Activated CD4-positive, alpha-beta memory T cell treated with anti-CD3 and anti-CD28 coated beads, Interleukin-2, amount 10 ng/mL, durations not matched to agents 7 days and 5 days (primary cell): ENCODE results near the gene ZNF860. TPM values are rescaled to one million over a fixed set of nuclear protein-coding genes. Genes with fewer than 3 reads are reported as not detected.
"Not testable (repeated sequence)": the region's sequence is repeated elsewhere in the genome, so short reads cannot be mapped to it uniquely, and the experiment has no call there.

Experiments used
- CTCF ChIA-PET: fragments of 350-600 bp; sonication (Branson Sonifier 250); formaldehyde crosslinking; loops from one replicate; lab custom pipeline; 2021; ENCODE audit warnings: antibody characterized with exemption, inconsistent platforms; lab: Charles Lee
- POLR2A ChIA-PET: fragments of 350-600 bp; sonication (Branson Sonifier 250); formaldehyde crosslinking; loops from one replicate; lab custom pipeline; 2021; ENCODE audit warnings: antibody characterized with exemption; lab: Charles Lee
- DNase-seq: peaks from one replicate; pipeline ENCODE4 v3.0.0-alpha.2; 2020
- H3K27ac Mint-ChIP-seq: one replicate; pipeline ENCODE4 v1.8.0; 2021; ENCODE audit warnings: mild to moderate bottlenecking, mixed read lengths
- H3K27me3 Mint-ChIP-seq: one replicate; pipeline ENCODE4 v1.8.0; 2021; ENCODE audit warnings: mixed read lengths
- H3K36me3 Mint-ChIP-seq: one replicate; pipeline ENCODE4 v1.8.0; 2021; ENCODE audit warnings: low read depth, mixed read lengths
- H3K4me1 Mint-ChIP-seq: one replicate; pipeline ENCODE4 v1.8.0; 2021; ENCODE audit warnings: mixed read lengths
- H3K4me3 Mint-ChIP-seq: one replicate; pipeline ENCODE4 v1.8.0; 2021; ENCODE audit warnings: mild to moderate bottlenecking, mixed read lengths
- H3K9me3 Mint-ChIP-seq: one replicate; pipeline ENCODE4 v1.8.0; 2021; ENCODE audit warnings: mixed read lengths
- total RNA-seq, 2 experiments: library from RNA; stranded (reverse); gene quantifications; one replicate each; pipeline ENCODE4 v1.2.3, GENCODE V29; 2021

Gene ZNF860
- total RNA-seq, 2 experiments from 2014 or later = 0.08 to 0.13 TPM

DNA sequence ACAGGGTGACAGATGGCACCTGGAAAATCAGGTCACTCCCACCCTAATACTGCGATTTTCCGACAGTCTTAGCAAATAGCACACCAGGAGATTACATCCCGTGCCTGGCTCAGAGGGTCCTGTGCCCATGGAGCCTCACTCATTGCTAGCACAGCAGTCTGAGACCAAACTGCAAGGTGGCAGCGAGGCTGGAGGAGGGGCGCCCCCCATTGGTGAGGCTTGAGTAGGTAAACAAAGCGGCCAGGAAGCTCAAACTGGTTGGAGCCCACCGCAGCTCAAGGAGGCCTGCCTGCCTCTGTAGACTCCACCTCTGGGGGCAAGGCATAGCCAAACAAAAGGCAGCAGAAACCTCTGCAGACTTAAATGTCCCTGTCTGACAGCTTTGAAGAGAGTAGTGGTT, 29.1 kb downstream of the ZNF860 start:
- POLR2A ChIA-PET, DNase-seq, H3K27ac Mint-ChIP-seq, H3K9me3 Mint-ChIP-seq, H3K4me3 Mint-ChIP-seq, H3K4me1 Mint-ChIP-seq, H3K36me3 Mint-ChIP-seq, CTCF ChIA-PET: not testable (repeated sequence)
- peaks cover 21% of the 10 kb centered on the region for H3K27me3 Mint-ChIP-seq

DNA sequence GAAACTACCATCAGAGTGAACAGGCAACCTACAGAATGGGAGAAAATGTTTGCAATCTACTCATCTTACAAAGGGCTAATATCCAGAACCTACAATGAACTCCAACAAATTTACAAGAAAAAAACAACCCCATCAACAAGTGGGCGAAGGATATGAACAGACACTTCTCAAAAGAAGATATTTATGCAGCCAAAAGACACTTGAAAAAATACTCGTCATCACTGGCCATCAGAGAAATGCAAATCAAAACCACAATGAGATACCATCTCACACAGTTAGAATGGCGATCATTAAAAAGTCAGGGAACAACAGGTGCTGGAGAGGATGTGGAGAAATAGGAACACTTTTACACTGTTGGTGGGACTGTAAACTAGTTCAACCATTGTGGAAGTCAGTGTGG, 34.1 kb downstream of the ZNF860 start:
- DNase-seq, H3K9me3 Mint-ChIP-seq, H3K4me3 Mint-ChIP-seq, H3K4me1 Mint-ChIP-seq, POLR2A ChIA-PET, H3K36me3 Mint-ChIP-seq, H3K27ac Mint-ChIP-seq, CTCF ChIA-PET: not testable (repeated sequence)
- H3K27me3 Mint-ChIP-seq = peaks cover 20% of the 10 kb centered on the region

DNA sequence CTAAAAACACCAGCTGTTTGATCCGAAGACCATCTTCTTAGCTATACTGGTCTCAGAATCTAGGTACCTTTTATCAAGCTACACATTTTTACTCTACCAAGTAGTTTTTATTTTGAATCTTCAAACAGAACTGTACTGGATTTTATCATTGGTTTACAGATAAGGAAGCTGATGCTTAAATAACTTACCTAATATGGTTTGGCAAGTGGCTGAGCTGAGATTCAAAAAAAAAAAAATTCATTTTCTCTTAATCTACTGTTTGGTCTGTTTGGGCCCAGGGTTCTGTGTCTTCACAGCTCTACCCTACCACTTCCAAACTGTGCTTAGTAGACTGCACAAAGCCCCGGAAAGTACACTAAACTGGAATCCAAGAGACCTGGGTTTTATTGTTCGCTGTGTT, 35.7 kb downstream of the ZNF860 start:
- Mint-ChIP-seq H3K4me1 (no peaks in the 10 kb centered on the region), H3K9me3 (no peaks in the 10 kb centered on the region), H3K36me3 (no peaks in the 10 kb centered on the region), H3K27ac (no peak overlapping the region), H3K4me3 (no peak overlapping the region), H3K27me3 (peaks cover 17% of the 10 kb centered on the region)
- POLR2A ChIA-PET = no interaction called here
- DNase-seq = no peak
- CTCF ChIA-PET = interaction anchor here (0.7 to 5.0 kb wide), 8 partner anchors 15 to 150 kb away, joined by 3 to 56 read pairs (median 4); partner anchors contain the start of genes OSBPL10 and ZNF860

DNA sequence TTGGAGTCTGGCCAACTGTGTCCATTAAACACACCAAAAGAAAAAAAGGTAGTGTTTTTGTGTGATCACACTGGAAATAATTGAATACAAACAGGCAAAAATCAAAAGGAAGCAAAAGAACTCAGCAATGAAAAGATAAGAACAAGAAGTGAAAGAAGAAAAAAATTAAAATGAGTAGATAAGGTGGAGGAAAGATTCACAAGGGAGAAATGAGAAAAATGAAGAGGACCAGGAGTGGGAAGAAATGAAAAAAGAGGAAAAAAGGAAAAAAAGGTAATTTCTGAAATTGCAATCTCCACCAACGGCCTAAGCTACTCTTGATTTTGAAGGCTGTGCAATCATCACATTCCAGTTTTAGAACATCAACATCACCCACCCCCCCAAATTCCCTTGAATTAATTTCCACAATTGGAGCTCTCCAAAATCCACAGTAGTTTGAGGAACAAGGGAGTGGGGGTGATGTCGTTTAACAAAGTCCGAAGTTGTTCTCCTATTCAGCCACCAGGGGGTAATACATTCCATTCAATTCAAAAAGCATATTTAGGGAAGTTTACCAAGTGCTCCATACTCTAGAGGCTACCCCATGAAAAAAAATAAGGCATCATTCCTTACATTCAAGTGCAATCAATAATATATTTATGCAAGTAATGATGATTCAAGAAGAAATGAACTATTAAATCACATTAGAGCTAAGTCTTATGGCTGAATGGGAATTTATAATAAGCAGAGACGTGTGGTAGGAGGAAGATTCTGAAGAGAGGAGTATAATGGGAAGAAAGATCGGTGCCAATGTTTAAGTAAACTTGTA, 37.4 kb downstream of the ZNF860 start:
- POLR2A ChIA-PET = interaction anchor here (0.7 kb wide), 1 partner anchor 126 kb away, joined by 3 read pairs; no protein-coding TSS in a partner anchor

DNA sequence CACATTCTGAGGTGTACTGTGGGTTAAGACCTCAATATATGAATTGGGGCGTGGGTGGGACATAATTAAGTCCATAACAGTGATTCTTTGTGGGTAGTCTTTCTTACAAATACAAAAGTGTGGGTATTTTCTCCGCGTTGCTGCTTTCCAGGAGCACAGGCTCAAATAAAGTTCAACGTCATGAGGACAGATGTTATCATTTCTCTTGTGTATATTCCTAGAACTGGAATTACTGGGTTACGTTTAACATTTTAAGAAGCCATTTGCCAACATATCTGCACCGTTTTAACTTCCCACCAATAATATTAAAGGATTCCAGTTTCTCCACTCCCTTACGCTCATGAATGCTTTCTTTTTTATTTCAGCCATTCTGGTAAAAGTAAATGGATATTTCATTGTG, 39.6 kb downstream of the ZNF860 start:
- H3K27me3 Mint-ChIP-seq = peaks cover 6% of the 10 kb centered on the region
- no peak overlapping the region for H3K27ac Mint-ChIP-seq
- ChIA-PET POLR2A (no interaction called here), CTCF (interaction anchor here (5.0 kb wide), 1 partner anchor 124 kb away, joined by 56 read pairs; no protein-coding TSS in a partner anchor)
- no peak overlapping the region for H3K4me3 Mint-ChIP-seq
- H3K36me3 Mint-ChIP-seq = no peaks in the 10 kb centered on the region
- no peak for DNase-seq
- no peaks in the 10 kb centered on the region for H3K9me3 Mint-ChIP-seq
- H3K4me1 Mint-ChIP-seq = no peaks in the 10 kb centered on the region

More for the DNA sequence above, 37.4 kb downstream of the ZNF860 start:
- Mint-ChIP-seq H3K4me1 (no peaks in the 10 kb centered on the region), H3K9me3 (no peaks in the 10 kb centered on the region), H3K27ac (no peak overlapping the region), H3K27me3 (peaks cover 10% of the 10 kb centered on the region), H3K36me3 (no peaks in the 10 kb centered on the region), H3K4me3 (no peak overlapping the region)
- DNase-seq = no peak
- CTCF ChIA-PET = interaction anchor here (0.6 to 5.0 kb wide), 15 partner anchors 14 to 364 kb away, joined by 3 to 56 read pairs (median 4); partner anchors contain the start of genes OSBPL10 and ZNF860

DNA sequence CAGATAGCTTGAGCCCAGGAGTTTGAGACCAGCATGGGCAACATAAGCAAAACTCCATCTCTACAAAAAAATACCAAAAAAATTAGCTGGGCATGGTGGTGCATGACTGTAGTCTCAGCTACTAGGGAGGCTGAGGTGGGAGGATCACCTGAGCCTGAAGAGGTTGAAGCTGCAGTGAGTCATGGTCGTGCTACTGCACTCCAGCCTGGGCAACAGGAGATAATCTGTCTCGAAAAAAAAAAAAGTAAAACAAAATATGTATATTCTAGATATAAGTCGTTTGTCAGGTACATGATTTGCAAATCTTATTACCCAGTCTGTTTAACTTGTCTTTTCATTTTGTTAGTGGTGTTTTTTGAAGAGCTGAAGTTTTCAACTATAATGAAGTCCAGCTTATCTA, 40.2 kb downstream of the ZNF860 start:
- no peaks in the 10 kb centered on the region for H3K36me3 Mint-ChIP-seq
- ChIA-PET POLR2A (no interaction called here), CTCF (interaction anchor here (0.7 to 1.3 kb wide), 2 partner anchors 118 to 123 kb away, joined by 3 to 7 read pairs; no protein-coding TSS in a partner anchor)
- no peak for DNase-seq
- H3K4me3 Mint-ChIP-seq = no peak overlapping the region
- H3K27me3 Mint-ChIP-seq = peaks cover 4% of the 10 kb centered on the region
- no peaks in the 10 kb centered on the region for H3K4me1 Mint-ChIP-seq
- no peak overlapping the region for H3K27ac Mint-ChIP-seq
- H3K9me3 Mint-ChIP-seq = no peaks in the 10 kb centered on the region

DNA sequence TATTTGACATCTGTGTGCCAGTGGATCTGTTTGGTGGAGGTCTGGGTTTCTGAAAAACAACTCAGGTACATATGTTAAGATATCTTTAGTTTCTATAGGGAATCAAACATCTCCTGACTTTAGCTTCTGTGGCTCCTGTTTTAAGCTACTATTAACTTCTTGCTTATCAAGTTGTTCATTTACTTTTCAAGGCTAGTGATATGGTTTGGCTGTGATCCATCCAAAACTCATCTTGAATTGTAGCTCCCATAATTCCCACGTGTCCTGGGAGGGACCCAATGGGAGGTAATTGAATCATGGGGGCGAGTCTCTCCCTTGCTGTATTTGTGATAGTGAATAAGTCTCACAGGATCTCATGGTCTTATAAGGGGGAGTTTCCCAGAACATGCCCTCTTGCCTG, 41.4 kb downstream of the ZNF860 start:
- no peak overlapping the region for H3K27ac Mint-ChIP-seq
- no peaks in the 10 kb centered on the region for H3K4me1 Mint-ChIP-seq
- CTCF ChIA-PET = no interaction called here
- DNase-seq = no peak
- H3K4me3 Mint-ChIP-seq = no peak overlapping the region
- no peaks in the 10 kb centered on the region for H3K9me3 Mint-ChIP-seq
- POLR2A ChIA-PET = no interaction called here
- H3K36me3 Mint-ChIP-seq = no peaks in the 10 kb centered on the region
- H3K27me3 Mint-ChIP-seq = peaks cover 5% of the 10 kb centered on the region

DNA sequence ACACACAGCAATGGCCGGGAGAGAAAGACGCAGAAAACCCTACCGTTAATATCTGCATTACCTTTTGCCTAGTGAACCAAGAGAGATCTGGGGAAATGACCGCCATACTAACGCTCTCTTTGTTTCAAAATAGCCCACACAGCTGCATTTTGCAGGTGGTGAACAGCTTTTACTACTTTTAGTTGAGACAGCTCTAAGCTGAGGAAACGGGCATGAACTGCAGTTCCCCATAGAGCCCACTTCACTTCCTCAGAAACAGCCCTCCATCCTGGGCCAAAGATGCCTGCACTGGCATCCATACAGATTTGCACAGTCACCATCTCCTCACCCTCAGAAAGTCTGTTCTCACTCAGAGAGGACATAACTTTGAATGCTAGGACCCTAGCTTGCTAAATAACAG, 45.0 kb downstream of the ZNF860 start:
- H3K27me3 Mint-ChIP-seq = peaks cover 3% of the 10 kb centered on the region
- no peaks in the 10 kb centered on the region for H3K9me3 Mint-ChIP-seq
- ChIA-PET CTCF (interaction anchor here (0.6 kb wide), 1 partner anchor 1258 kb away, joined by 4 read pairs; no protein-coding TSS in a partner anchor), POLR2A (no interaction called here)
- no peak overlapping the region for H3K4me3 Mint-ChIP-seq
- no peak overlapping the region for H3K27ac Mint-ChIP-seq
- H3K4me1 Mint-ChIP-seq = no peaks in the 10 kb centered on the region
- no peak for DNase-seq
- H3K36me3 Mint-ChIP-seq = no peaks in the 10 kb centered on the region

DNA sequence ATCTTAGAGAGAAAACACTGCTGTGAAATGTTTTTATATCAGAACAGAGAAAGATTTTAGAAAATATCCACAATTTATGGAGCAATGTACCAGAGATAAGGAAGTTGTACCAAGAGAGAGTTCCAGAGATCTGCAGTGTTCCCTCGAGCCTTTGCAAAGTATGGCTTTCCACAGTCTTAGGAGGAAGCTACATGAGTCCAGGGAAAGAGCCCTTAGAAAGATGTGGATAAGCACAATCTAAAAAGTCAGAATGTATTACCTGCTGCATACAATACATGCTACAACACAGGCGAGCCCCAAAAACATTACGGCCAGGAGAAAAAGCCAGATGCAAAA, 56.4 kb downstream of the ZNF860 start:
- Mint-ChIP-seq H3K27me3 (peaks cover 11% of the 10 kb centered on the region), H3K9me3 (peaks cover 13% of the 10 kb centered on the region), H3K27ac (no peak overlapping the region), H3K36me3 (peaks cover 3% of the 10 kb centered on the region), H3K4me3 (no peak overlapping the region), H3K4me1 (no peaks in the 10 kb centered on the region)
- ChIA-PET CTCF (no interaction called here), POLR2A (no interaction called here)
- no peak for DNase-seq

DNA sequence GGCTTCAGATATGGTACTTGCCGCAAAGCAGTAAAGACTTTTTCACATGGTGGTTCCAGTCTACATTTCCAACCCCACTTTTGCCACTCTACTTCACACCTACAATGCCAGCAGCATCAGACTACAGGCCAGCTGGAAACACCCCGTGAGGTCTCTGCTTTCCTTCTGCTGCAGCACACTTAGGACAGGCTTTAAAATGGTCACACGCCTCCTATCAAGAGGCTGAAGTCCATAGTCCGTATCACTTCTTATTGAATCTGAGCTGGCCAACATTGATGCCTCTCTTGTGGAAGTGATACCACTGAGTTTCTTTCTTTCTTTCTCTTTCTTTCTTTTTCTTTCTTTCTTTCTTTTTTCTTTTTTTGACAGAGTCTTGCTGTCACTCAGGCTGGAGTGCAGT, 59.8 kb downstream of the ZNF860 start:
- Mint-ChIP-seq H3K27me3 (peaks cover 4% of the 10 kb centered on the region), H3K9me3 (peaks cover 19% of the 10 kb centered on the region), H3K4me3 (no peak overlapping the region), H3K27ac (no peak overlapping the region), H3K36me3 (peaks cover 3% of the 10 kb centered on the region), H3K4me1 (no peaks in the 10 kb centered on the region)
- no peak for DNase-seq
- CTCF ChIA-PET = no interaction called here
- POLR2A ChIA-PET = no interaction called here

Other genes starting within 250 kb of the ZNF860 start
- 1 to 10 TPM; 1.6 to 1.7 TPM for gene OSBPL10, start 488 bp upstream of the ZNF860 start, total RNA-seq
- gene GPD1L, start 124.9 kb downstream of the ZNF860 start, total RNA-seq = 10 to 100 TPM; 19.5 to 20.7 TPM